KOPT-K1 (cell line): ENCODE measurements around the gene PSMB3.
"Not testable (repeated sequence)": the region's sequence is repeated elsewhere in the genome, so short reads cannot be mapped to it uniquely, and the experiment has no call there.

Experiments
- H3K27ac ChIP-seq: fragments of 200-600 bp; sonication (generic); 2 replicates; pipeline ENCODE4 v1.5.1; 2016; ENCODE audit warnings: antibody characterized with exemption, mild to moderate bottlenecking, low read depth, low read length; ENCODE audit not compliant: poor library complexity, severe bottlenecking
- H3K36me3 ChIP-seq: fragments of 200-600 bp; sonication (generic); 2 replicates; pipeline ENCODE4 v1.5.1; 2017; ENCODE audit warnings: antibody characterized with exemption, mild to moderate bottlenecking, low read length, moderate library complexity; ENCODE audit not compliant: insufficient read depth
- H3K9me3 ChIP-seq: fragments of 200-600 bp; sonication (generic); 2 replicates; pipeline ENCODE4 v1.5.1; 2017; ENCODE audit warnings: antibody characterized with exemption, low read length, mild to moderate bottlenecking; ENCODE audit not compliant: insufficient read depth, poor library complexity, severe bottlenecking

Gene PSMB3

DNA sequence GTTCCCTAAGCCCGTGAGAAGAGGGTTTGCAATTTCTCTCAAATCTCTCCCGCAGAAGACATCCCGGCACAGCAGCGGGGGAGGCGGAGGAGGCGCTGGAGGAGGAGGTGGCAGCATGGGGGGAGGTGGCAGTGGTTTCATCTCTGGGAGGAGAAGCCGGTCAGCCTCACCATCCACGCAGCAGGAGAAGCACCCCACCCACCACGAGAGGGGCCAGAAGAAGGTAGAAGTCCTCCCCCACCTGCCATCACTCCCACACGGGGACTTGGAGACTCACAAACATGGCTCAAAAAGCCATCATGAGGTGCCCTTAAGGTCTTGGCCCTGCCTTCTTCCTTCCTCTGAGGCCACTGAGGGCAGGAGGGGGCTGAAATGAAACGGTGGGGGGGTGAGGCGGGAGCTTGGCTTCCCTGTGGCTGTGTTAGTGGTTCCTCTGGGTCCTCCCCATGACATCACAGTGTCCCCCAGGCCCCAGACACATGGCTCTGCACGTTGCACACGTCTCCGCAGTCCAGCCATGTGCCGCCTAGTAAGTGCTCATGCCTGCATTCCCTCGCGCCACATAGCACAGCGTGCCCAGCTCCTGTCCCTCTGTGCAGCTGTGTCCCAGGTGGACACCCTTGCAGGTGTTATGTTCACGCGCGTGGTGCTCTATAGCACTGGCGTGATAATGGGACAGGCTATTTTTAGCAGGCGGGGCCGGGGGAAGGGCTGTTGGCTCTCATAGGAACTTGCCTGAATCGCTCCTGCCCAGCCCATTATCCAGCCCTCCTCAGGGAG, 40.6 kb upstream of the PSMB3 start:
- Histone ChIP-seq H3K36me3 (peaks cover 99% of the 10 kb centered on the region), H3K9me3 (no peaks in the 10 kb centered on the region), H3K27ac (peak overlapping the region; percentile 19)

GRCh38 chr17:38712593-38712992, 39.9 kb upstream of the PSMB3 start:
- Histone ChIP-seq H3K36me3 (peaks cover 100% of the 10 kb centered on the region), H3K27ac (no peak overlapping the region), H3K9me3 (no peaks in the 10 kb centered on the region)

DNA sequence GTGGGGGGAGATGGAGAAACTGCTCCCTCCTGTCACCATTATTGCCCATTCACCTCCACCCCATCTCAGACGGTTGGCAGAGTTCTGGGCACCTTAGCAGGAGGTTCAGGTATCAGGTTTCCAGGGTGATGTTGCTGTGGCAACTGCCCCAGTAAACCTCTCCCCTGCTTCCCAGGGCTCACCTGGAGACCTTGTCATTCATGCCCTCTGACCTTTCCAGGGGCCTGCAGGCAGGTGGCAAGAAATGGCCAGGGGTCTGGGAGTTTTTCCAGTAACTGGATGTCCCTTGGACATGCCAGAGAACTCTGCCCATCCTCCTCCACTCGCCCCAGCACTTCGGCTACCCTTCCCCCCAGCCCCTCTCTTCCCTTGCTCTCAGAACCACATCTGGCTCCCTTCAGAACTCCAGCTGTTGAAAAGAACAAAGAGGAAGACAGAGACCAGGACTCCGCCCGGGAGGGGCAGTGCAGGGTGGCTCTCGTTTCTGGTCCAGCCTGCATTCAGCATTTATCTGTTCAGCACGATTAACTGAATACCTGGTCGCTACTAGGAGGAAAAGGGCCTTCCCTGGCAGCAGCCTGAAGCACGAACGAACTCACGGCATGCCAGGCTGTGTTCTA, 39.0 kb upstream of the PSMB3 start:
- H3K36me3 ChIP-seq = peaks cover 100% of the 10 kb centered on the region
- no peak overlapping the region for H3K27ac ChIP-seq
- H3K9me3 ChIP-seq = no peaks in the 10 kb centered on the region

DNA sequence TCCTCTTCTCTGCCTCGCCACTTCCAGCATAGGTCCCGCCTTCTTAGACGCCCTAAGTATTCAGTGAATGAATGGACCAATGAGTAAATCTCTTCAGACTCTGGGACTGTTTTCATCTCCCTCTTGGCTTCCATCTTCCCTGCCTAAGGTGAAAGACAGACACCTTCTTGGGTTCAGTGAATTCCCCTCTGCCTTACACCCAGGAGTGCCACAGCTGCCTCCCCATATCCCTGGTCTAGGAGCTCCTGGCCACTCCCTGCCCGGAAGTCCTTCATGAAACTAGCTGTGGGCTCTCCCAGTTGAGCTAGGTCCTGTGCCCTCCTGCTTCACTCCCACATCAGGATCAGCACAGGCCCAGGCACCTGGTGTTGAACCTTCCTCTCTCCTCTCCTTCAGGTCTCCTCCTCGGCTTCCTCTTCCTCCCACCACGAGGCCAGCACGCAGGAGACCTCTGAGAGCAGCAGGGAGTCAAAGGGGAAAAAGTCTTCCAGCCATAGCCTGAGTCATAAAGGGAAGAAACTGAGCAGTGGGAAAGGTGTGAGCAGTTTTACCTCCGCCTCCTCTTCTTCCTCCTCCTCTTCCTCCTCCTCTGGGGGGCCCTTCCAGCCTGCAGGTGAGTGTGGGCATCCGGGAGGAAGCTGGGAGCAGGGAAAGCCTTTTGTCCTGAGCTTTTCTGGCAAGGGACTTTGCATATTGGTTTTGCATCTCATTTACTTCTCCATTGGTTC, 37.2 kb upstream of the PSMB3 start:
- Histone ChIP-seq H3K27ac (no peak overlapping the region), H3K9me3 (no peaks in the 10 kb centered on the region), H3K36me3 (peaks cover 100% of the 10 kb centered on the region)

GRCh38 chr17:38716368-38717005, 36.1 kb upstream of the PSMB3 start:
- Histone ChIP-seq H3K9me3 (no peaks in the 10 kb centered on the region), H3K27ac (no peak overlapping the region), H3K36me3 (peaks cover 100% of the 10 kb centered on the region)

GRCh38 chr17:38717139-38717745, 35.3 kb upstream of the PSMB3 start:
- H3K9me3 ChIP-seq = no peaks in the 10 kb centered on the region
- no peak overlapping the region for H3K27ac ChIP-seq
- H3K36me3 ChIP-seq = peaks cover 100% of the 10 kb centered on the region

DNA sequence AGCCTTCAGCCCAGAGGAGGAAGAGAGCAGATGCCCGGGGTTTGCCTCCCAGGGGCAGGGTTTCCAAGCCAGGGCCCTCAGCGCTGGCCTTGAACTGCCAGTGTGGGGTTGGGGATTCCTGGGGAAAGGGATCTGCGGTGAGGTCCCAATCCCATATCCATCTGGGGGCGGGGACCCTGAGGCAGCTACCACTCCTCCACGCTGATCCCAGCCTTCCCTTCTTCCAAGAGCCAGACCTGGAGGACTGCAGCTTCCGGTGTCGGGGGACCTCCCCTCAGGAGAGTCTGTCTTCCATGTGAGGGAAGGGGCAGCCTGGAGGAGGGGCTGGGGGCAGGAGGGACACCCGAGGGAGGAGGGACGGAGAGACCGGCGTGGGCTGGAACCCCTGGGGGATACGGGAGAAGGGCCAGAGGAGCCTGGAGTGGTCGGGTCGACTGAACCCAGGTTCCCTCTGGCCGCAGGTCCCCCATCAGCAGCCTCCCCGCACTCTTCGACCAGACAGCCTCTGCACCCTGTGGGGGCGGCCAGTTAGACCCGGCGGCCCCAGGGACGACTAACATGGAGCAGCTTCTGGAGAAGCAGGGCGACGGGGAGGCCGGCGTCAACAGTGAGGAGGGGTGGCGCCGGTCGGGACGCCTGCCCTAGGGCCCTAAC, 33.1 kb upstream of the PSMB3 start:
- Histone ChIP-seq H3K9me3 (no peaks in the 10 kb centered on the region), H3K27ac (no peak overlapping the region), H3K36me3 (peaks cover 94% of the 10 kb centered on the region)

GRCh38 chr17:38719943-38720641, 32.4 kb upstream of the PSMB3 start:
- Histone ChIP-seq H3K27ac (no peak overlapping the region), H3K36me3 (peaks cover 93% of the 10 kb centered on the region), H3K9me3 (no peaks in the 10 kb centered on the region)

- H3K9me3 ChIP-seq = no peaks in the 10 kb centered on the region
- peaks cover 91% of the 10 kb centered on the region for H3K36me3 ChIP-seq
- H3K27ac ChIP-seq = no peak overlapping the region
Observed at GRCh38 chr17:38720941-38721340, 31.6 kb upstream of the PSMB3 start.

DNA sequence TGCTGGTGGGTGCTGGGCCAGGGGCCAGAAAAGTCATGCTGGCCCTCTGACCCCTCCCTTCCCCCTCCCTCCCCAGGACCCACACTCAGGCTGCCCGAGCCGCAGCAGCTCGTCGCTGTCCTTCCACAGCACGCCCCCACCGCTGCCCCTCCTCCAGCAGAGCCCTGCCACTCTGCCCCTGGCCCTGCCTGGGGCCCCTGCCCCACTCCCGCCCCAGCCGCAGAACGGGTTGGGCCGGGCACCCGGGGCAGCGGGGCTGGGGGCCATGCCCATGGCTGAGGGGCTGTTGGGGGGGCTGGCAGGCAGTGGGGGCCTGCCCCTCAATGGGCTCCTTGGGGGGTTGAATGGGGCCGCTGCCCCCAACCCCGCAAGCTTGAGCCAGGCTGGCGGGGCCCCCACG, 30.7 kb upstream of the PSMB3 start:
- no peak overlapping the region for H3K27ac ChIP-seq
- H3K36me3 ChIP-seq = peaks cover 82% of the 10 kb centered on the region
- no peaks in the 10 kb centered on the region for H3K9me3 ChIP-seq

DNA sequence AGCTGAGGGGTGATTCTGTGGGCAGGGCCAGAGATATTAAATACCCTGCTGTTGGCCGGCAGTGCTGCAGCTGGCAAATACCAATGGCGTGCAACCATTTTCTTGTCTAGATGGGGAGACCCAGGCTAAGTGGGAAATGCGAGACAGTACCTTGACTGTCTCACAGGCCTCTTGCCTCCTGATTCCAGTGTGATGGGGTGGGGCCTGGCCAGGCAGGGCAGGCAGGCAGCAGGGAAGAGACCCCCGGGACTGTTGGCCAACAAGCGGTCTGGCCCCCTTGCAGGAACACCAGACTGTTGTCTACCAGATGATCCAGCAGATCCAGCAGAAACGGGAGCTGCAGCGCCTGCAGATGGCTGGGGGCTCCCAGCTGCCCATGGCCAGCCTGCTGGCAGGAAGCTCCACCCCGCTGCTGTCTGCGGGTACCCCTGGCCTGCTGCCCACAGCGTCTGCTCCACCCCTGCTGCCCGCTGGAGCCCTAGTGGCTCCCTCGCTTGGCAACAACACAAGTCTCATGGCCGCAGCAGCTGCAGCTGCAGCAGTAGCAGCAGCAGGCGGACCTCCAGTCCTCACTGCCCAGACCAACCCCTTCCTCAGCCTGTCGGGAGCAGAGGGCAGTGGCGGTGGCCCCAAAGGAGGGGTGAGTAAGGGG, 28.1 kb upstream of the PSMB3 start:
- Histone ChIP-seq H3K36me3 (peaks cover 56% of the 10 kb centered on the region), H3K27ac (no peak overlapping the region), H3K9me3 (no peaks in the 10 kb centered on the region)

DNA sequence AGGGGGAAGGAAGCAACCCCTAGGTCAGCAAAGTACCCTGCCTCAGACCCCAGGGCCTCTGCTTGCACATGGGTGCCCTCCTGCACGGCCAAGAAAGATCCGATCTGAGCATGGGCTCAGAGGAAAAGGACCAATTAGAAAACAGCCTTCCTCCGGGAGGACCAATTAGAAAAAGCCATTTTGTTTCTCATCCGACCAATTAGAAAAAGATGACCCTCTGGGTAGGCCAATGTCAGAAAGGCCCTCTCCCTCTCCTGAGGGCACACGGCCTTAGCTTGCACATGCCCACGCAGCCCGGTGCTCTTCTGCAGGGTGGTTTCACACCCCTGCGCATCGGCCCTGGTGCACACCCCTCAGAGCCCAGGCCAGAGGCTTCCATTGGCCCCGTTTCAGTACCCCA, 27.5 kb upstream of the PSMB3 start:
- peaks cover 50% of the 10 kb centered on the region for H3K36me3 ChIP-seq
- H3K9me3 ChIP-seq = no peaks in the 10 kb centered on the region
- peak overlapping the region; percentile 98 for H3K27ac ChIP-seq

DNA sequence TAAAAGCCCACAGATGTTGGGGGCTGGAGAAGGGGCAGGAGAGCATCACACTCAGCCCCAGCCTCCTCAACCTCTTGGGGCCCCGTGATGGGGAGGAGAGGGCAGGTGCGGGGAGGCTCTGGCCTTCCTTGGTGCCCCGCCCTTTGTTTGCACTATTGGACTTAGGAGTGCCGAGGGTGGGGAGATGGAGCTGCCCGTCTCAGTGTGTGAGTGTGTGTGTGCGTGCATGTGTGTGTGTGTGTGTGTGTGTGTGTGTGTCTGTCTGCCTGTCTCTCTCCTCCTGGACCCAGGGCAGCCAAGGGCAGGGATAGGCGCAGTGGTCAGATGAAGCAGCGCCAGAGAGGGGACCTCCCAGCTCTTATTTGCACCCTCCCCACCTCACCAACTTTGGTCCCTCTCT, 26.4 kb upstream of the PSMB3 start:
- not testable (repeated sequence) for H3K9me3 ChIP-seq
- peaks cover 39% of the 10 kb centered on the region for H3K36me3 ChIP-seq
- peak overlapping the region; percentile 98 for H3K27ac ChIP-seq
